Pancreas (tissue), 10 donors: ENCODE data around the gene VASN. TPM values are rescaled to one million over a fixed set of nuclear protein-coding genes. Genes with fewer than 3 reads are reported as not detected.
A peak's percentile ranks its signal among the peaks of the same experiment; 100 is the strongest.

Experiments
- ATAC-seq, 4 donors: fragments of 200-7000 bp; cut with Tn5 transposase; one replicate each; pipeline versions ENCODE4 v1.8.0 to v1.9.1; 2020; ENCODE audit warnings: mild to moderate bottlenecking in 4 of 4, moderate library complexity in 4 of 4
- DNase-seq, 6 donors: peaks; one replicate each; pipeline ENCODE4 v3.0.0-alpha.2; 2020
- FAIRE-seq: peaks from 2 replicates; lab custom pipeline; 2012; peaks lifted over from hg19 to GRCh38; lab: Jason Lieb, UNC
- H3K27ac ChIP-seq, 4 donors: fragments of 200-600 bp; sonication (generic); 1 replicate in 3 of 4; 2 replicates in 1 of 4; pipeline versions ENCODE4 v1.5.0 to v1.8.0; 2020
- H3K27me3 ChIP-seq, 4 donors: fragments of 200-600 bp; one replicate each; pipeline ENCODE4 v1.8.0; 2021
- H3K36me3 ChIP-seq, 3 donors: fragments of 200-600 bp; sonication (generic) in 1 of 3; one replicate each; pipeline versions ENCODE4 v1.5.0 to v1.8.0; 2020 to 2021
- H3K4me1 ChIP-seq, 3 donors: fragments of 200-600 bp; one replicate each; pipeline ENCODE4 v1.8.0; 2021
- H3K4me3 ChIP-seq, 4 donors: fragments of 200-600 bp; sonication (generic) in 2 of 4; one replicate each; pipeline versions ENCODE4 v1.5.0 to v1.8.0; 2020 to 2021
- H3K9me3 ChIP-seq, 4 donors: fragments of 200-600 bp; one replicate each; pipeline ENCODE4 v1.8.0; 2021
- CTCF ChIP-seq, 4 donors: fragments of 200-600 bp; sonication (generic) in 3 of 4; IDR thresholded peaks; one replicate each; pipeline versions ENCODE4 v1.5.0 to v1.8.0; 2021; ENCODE audit warnings: antibody characterized with exemption in 4 of 4
- WGBS, 2 donors: extraction: QIAGEN DNeasy Blood & Tissue Kit; methylation state at CpG; one replicate each; pipeline ENCODE4 v1.1.7; 2013; 5-methylcytosine and 5-hydroxymethylcytosine counted together
- intact Hi-C, 3 donors: fragments of 100-400 bp; cut with DNase I; formaldehyde crosslinking; loops; one replicate each; pipeline versions ENCODE4 v1.11.1 to v1.14.2; 2022
- polyA plus RNA-seq, 2 donors: library from polyadenylated mRNA; stranded (reverse); fragments of 200-250 nt; gene quantifications; one replicate each; pipeline ENCODE4 v1.2.3, GENCODE V29; 2013
- total RNA-seq, 6 donors: library from RNA; stranded (reverse); fragmentation: NEBNext Ultra II Directional in 4 of 6; extraction: Animal tissue kit (Norgen Biotek cat#: 25700) in 4 of 6; gene quantifications; one replicate each; pipeline versions ENCODE4 v1.2.1 to v1.2.4, GENCODE V29; 2021 to 2023
- donor health status: healthy with polysubstance abuse.
- donor health status: DM: no; HTN: no; CAD: no; lungs with moderate emphysema.
- donor health status: DM: no; HTN: no; CAD: no.
- donor health status: control.
- donor health status: control.
- donor health status: Bipolar disorder and iron deficiency.
- donor health status: DM: yes; HTN: yes; CAD: no.
- donor health status: DM: no; HTN: no; CAD: no.
- donor health status: DM: no; HTN: no; CAD: no.
- donor health status: DM: yes; HTN: yes; CAD: no.

Gene VASN
- total and polyA plus RNA-seq, 8 donors, result 3.1 to 14.8 (median 8.5) TPM

GRCh38 chr16:4377573-4378154 lies 6.0 kb downstream of the VASN start:
- no peak for TF ChIP-seq CTCF (IDR thresholded peaks at IDR 0.05)
- intact Hi-C loops, result no loop called here
- Histone ChIP-seq H3K4me1 (peaks cover 0 to 25% (median 24%) of the 10 kb centered on the region in 3 donors), H3K27ac (peak overlapping the region in 3 of 4 donors; percentile 33 to 92 (median 86)), H3K9me3 (no peaks in the 10 kb centered on the region), H3K27me3 (no peaks in the 10 kb centered on the region), H3K36me3 (peaks cover 0 to 7% (median 0%) of the 10 kb centered on the region in 3 donors), H3K4me3 (no peak overlapping the region)
- ATAC-seq, result peak in 1 of 4 donors; percentile 6
- peak in 1 of 6 donors; percentile 60 for DNase-seq
- WGBS, 2 donors, result 62 to 68% methylated on average over 12 of the region's 12 CpGs
- no peak for FAIRE-seq

- Histone ChIP-seq H3K36me3 (peaks cover 0 to 12% (median 0%) of the 10 kb centered on the region in 3 donors), H3K9me3 (no peaks in the 10 kb centered on the region), H3K4me1 (peaks cover 0 to 25% (median 24%) of the 10 kb centered on the region in 3 donors), H3K27ac (no peak overlapping the region), H3K4me3 (no peak overlapping the region), H3K27me3 (no peaks in the 10 kb centered on the region)
- FAIRE-seq (no peak), ATAC-seq (no peak), DNase-seq (peak in 2 of 6 donors; percentile 27 to 70)
- intact Hi-C loops, result no loop called here
- TF ChIP-seq CTCF (IDR thresholded peaks at IDR 0.05), result no peak
- WGBS, 2 donors, result 83 to 92% methylated on average over 15 of the region's 15 CpGs
Measured at GRCh38 chr16:4378161-4378666, 6.6 kb downstream of the VASN start.

GRCh38 chr16:4378999-4379690 lies 7.5 kb downstream of the VASN start:
- H3K4me3 ChIP-seq, result no peak overlapping the region
- whole genome bisulfite sequencing, 2 donors, result 81 to 84% methylated on average over 20 to 21 of the region's 21 CpGs
- no peaks in the 10 kb centered on the region for H3K9me3 ChIP-seq
- H3K36me3 ChIP-seq, result peaks cover 0 to 20% (median 0%) of the 10 kb centered on the region in 3 donors
- TF ChIP-seq CTCF (IDR thresholded peaks at IDR 0.05), result no peak
- FAIRE-seq, result no peak
- ATAC-seq, result no peak
- intact Hi-C loops, result no loop called here
- peak in 2 of 6 donors; percentile 32 to 64 for DNase-seq
- peaks cover 0 to 21% (median 21%) of the 10 kb centered on the region in 3 donors for H3K4me1 ChIP-seq
- H3K27me3 ChIP-seq, result no peaks in the 10 kb centered on the region
- no peak overlapping the region for H3K27ac ChIP-seq

- no peaks in the 10 kb centered on the region for H3K9me3 ChIP-seq
- no peak overlapping the region for H3K4me3 ChIP-seq
- TF ChIP-seq CTCF (IDR thresholded peaks at IDR 0.05), result no peak
- 87 to 90% methylated on average over 26 of the region's 26 CpGs for WGBS, 2 donors
- ATAC-seq (no peak), DNase-seq (peak in 1 of 6 donors; percentile 71), FAIRE-seq (no peak)
- peaks cover 0 to 20% (median 0%) of the 10 kb centered on the region in 3 donors for H3K36me3 ChIP-seq
- H3K27ac ChIP-seq, result no peak overlapping the region
- intact Hi-C loops, result no loop called here
- H3K4me1 ChIP-seq, result peaks cover 0 to 15% (median 14%) of the 10 kb centered on the region in 3 donors
- H3K27me3 ChIP-seq, result no peaks in the 10 kb centered on the region
Measured at GRCh38 chr16:4380119-4381063, 8.7 kb downstream of the VASN start.
